Measurements from ENCODE around the gene CALN1.
"Not testable (repeated sequence)": the region's sequence is repeated elsewhere in the genome, so short reads cannot be mapped to it uniquely, and the experiment has no call there.

CALN1 gene

GRCh38 chr7:71851776-71852498 lies 560.2 kb downstream of the CALN1 start:
- DNase-seq: no peak

- DNase-seq: peak; percentile 27
Observed at GRCh38 chr7:71846160-71846559, 566.0 kb downstream of the CALN1 start.

DNA sequence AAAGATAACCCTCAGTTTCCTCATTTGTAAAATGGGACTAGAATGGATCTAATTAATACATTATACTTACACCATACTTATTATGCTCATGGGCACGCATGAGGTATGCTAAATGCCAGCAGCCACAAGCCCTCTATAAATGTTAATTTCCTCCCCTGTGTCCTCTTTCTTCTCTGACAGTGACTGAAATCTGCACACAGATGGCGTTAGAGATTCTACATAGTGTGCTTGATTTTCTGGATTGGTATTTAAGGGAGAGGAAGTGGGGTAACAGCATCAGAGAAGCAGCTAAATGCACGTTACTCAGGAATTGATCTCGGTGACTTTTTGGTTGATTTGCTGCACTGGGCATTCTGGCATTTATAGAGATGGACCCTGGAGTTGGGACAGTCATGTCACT lies 568.5 kb downstream of the CALN1 start:
- no peak for DNase-seq

GRCh38 chr7:71842786-71843185 lies 569.4 kb downstream of the CALN1 start:
- DNase-seq: no peak

- no peak for DNase-seq
Observed at GRCh38 chr7:71842381-71842780, 569.8 kb downstream of the CALN1 start.

DNA sequence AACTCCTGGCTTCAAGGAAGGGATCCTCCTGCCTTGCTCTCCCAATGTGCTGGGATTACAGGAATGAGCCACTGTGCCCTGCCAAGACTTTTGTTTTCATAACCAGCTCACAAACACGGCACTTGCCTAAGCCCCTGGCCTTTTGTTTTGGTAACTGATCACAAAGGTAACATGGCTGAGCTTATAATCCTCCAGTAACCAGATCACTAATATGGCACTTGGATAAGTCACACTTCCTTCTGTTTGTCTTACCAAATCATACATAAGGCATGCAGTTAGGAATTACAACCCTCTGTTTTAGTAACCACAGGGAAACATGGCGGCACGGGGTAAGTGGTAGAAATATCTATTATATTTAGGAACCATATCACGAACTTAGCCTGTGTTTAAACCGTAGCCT lies 577.1 kb downstream of the CALN1 start:
- DNase-seq: no peak

- no peak for DNase-seq
Observed at GRCh38 chr7:71829515-71829914, 582.6 kb downstream of the CALN1 start.

DNA sequence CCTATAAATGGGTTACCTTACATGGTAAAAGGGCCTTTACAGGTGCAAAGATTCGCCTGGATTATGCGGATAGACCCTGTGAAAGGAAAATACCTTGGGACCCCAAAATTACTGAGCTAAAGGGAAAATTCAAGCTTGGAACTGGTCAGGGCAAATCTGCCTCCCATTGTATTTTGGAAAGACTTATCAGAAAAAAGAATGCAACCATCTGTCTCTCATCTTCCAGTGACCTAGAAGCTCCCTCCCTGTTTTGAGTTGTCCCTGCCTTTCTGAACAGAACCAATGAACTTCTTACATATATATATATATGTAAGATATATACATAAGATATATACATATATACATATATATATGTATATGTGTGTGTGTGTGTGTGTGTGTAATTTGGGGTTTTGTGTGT lies 583.8 kb downstream of the CALN1 start:
- no peak for DNase-seq

- DNase-seq: no peak
Observed at GRCh38 chr7:71826141-71826540, 586.0 kb downstream of the CALN1 start.

DNA sequence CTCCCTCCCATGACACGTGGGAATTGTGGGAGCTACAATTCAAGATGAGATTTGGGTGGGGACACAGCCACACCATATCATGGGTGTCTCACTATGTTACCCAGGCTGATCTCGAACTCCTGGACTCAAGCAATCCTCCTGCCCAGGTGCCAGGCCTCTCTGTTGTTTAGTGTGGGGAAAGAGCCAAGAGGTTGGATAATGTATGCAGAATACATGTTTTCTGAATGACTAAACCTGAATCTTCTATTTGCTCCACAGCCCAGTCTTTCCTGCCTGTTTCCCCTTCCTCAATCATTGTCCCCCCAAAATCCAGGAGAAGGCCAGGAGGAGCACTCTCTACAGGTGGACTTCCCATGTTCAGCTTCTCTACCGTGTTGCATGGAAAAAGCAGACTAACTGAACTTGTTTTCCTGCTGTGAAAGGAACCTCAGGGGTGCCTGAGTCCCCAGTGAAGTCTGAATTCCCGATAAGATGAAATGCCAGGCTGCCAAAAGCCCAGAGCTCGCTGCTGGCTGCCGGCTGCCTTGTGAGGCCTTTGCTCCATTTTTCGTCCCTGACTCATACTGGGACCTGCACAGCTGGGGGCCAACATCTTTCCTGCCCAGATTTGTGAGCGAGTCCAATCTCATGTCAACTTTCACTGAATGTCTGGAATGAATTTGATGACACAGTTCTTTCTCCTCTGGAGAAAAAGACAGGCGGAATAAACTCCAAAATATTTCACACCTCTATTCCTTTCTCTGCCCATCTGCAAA lies 588.0 kb downstream of the CALN1 start:
- DNase-seq: no peak

GRCh38 chr7:71822406-71822805 lies 589.7 kb downstream of the CALN1 start:
- not testable (repeated sequence) for DNase-seq

GRCh38 chr7:71817916-71818315 lies 594.2 kb downstream of the CALN1 start:
- DNase-seq: no peak

DNA sequence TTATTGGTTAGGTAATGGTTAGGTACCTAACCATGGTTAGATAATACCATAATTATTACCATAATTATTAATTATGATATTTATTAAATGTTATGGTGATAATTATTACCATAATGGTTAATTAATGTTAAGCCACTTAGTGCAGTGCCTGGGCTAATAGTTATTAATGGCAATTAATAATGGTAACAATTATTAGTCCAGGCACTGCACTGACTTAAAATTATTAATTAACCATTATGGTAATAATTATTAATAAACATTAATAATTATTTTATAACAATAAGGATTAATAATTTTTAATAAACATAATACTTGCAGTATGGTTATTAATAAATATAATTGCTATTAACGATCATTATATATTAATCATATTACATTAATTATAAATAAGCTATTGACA lies 604.0 kb downstream of the CALN1 start:
- DNase-seq: no peak

DNA sequence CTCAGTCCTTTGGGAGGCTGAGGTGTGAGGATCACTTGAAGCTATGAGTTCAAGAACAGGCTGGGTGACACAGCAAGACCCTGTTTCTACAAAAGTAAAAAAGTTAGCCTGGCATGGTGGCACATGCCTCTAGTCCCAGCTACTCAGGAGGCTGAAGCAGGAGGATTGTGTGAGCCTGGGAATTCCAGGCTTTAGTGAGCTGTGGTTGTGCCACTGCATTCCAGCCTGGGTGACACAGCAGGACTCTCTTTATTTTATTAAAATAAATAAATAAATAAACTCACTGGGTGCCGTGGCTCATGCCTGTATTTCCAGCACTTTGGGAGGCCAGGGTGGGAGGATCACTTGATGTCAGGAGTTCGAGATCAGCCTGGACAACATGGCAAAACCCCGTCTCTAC lies 607.9 kb downstream of the CALN1 start:
- DNase-seq: no peak

GRCh38 chr7:71801976-71802375 lies 610.2 kb downstream of the CALN1 start:
- no peak for DNase-seq

DNA sequence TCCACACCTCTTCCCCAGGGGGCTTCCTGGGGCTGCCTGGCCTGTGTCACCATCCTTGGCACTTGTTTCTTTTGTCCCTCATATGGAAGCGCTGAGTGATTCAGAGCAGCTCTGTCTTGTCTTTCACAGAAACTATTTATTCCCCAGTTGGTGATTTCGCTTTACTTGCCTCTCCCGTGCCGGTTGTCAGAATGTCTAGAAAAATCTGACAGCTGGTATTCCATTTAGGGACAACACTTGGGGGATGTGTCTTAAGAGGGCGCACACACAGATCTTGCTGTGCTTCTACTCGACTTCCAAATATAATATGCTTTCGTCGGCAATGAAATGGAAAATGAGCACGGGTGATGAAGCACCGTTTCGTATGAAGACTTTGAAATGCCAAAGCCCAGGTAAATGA lies 611.8 kb downstream of the CALN1 start:
- DNase-seq: no peak

GRCh38 chr7:71795410-71795809 lies 616.7 kb downstream of the CALN1 start:
- DNase-seq: no peak

- no peak for DNase-seq
Observed at GRCh38 chr7:71793251-71793650, 618.9 kb downstream of the CALN1 start.

- no peak for DNase-seq
Observed at GRCh38 chr7:71787513-71787912, 624.6 kb downstream of the CALN1 start.

DNA sequence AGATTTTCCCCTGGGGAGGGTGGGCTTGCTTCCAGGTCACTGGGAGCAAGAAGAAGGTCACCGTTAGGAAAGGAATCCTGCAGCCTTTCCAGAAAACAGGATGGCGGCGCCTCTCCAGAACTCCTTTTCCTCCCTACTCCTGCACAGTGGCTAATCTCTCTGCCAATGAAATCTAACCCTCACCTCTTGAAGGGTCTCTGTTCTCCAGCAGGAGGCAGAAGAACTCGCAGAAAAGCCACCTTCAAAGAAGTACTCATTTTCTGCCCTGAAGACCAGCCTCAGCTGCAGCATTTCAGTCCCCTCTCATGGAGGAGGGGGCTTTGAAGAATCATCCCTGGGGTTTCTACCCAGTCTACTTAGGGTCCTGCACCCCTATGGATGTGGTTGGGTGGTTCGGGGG lies 626.9 kb downstream of the CALN1 start:
- no peak for DNase-seq

DNA sequence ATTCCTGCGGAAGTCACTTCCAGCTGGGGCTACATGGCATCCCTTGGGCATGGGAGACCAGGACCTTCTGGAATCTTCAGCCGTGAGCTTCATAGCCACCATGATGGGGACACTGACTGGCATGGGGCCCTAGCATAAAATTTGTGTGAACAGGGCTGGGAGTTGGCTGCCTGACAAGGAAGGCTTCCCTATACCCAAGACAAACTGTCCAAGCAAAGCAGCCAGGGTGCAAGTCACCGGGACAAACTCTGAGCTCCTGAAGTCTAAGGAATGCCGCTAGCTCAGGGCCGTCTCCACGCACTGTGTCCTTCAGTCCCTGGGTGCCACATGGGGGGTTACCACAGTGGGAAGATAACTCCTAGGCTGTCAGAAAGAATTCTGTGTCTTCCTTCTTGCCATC lies 627.4 kb downstream of the CALN1 start:
- no peak for DNase-seq

DNA sequence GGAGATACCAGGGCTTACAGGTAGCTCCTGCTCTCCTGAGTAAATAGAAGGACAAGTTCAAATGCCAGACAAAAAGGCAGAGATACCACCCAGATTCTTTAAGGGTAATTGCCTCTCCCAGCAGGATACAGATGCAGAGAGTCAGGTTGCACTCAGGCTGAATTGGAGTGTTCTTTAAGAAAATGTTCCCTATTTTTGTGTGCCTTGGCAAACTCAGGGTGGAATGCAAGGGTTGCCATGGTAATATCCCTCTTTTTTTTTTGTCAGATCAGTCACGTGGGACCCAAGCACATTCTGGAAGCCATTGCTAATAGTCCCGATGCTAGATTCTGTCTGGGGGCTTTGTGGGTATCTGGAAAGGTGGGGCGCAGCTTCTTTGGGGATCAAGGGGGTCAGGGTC lies 628.0 kb downstream of the CALN1 start:
- DNase-seq: no peak

GRCh38 chr7:71783779-71784178 lies 628.4 kb downstream of the CALN1 start:
- DNase-seq: no peak

- no peak for DNase-seq
Observed at GRCh38 chr7:71782051-71782450, 630.1 kb downstream of the CALN1 start.

- no peak for DNase-seq
Observed at GRCh38 chr7:71780282-71780681, 631.9 kb downstream of the CALN1 start.

Measured in right hindlimb (tissue), 1 donor.